GM11168 (cell line): ENCODE results near the gene STX16.
"Not testable (repeated sequence)": the region's sequence is repeated elsewhere in the genome, so short reads cannot be mapped to it uniquely, and the experiment has no call there.

Experiments
- in situ Hi-C: fragments of 300-500 bp; cut with MboI; formaldehyde crosslinking; loops from one replicate; pipeline ENCODE4 v1.12.0; 2022; ENCODE audit warnings: low sequenced_read_pairs; ENCODE audit not compliant: unreplicated experiment

Gene STX16

DNA sequence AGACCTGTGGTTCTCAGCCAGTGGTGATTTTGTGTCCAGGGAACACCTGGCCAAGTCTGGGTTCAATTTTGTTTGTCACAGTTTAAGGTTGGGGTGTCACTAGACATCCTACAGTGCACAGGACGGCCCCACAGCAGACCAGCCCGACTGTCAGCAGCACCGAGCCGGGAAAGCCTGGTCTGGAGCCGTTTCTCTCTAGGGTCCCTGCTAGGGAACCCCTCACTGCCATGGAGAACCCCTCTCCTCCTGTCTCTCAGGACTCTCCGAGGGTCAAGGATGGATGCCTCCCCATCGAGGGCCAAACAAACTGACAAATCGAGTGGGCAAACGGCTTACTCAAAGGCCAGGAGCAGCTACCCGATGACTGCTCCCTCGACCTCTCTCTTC, 15.8 kb upstream of the STX16 start:
- in situ Hi-C loops, result no loop called here

DNA sequence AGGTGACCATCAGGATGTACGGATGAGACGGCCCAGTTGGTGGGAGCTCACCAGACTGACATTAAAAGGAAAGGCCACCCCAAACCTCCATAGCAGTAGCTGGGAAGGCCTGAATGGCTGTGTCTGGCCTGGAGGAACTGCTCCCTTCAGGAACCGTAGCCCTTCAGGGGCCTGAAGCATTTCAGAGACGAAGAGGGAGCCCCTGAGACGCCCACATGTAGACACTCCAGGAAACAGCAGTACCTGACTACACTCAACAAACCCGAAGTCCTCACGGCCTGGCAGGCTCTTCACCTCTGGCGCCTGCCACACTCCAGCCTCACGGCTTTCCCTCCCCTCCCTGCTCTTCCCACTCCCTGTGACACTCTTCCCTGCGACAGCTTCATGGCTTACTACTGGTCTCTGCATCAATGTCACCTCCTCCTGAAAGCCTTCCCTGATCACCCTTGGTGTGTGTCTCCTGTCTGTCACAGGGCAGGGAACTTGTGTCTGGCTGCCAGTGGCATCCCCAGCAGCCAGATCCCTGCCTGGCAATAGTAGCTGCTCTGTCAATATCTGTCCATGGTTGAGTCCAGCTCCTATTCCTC, 14.6 kb upstream of the STX16 start:
- in situ Hi-C loops, result no loop called here

DNA sequence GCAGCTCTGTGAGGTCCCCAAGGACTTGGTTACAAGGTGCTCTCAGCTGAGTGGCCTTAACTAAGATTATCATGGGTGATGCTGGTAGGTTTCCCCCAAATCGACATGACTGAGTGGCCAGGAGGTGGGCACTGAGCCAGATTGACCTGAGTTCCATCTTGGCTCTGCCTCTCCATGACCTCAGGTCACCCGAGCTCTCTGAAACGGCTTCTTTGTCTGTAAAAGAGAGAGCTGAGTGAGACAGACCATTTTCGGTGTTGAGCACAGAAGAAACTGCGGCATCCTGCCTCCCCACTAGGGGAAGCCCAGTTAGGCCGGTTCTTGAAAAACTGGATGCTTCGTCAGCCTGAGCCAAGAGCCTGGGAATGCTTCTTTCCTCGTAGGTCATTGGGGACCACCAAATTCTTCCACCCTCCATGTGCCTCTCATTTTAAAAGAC, 14.1 kb upstream of the STX16 start:
- in situ Hi-C loops, result no loop called here

DNA sequence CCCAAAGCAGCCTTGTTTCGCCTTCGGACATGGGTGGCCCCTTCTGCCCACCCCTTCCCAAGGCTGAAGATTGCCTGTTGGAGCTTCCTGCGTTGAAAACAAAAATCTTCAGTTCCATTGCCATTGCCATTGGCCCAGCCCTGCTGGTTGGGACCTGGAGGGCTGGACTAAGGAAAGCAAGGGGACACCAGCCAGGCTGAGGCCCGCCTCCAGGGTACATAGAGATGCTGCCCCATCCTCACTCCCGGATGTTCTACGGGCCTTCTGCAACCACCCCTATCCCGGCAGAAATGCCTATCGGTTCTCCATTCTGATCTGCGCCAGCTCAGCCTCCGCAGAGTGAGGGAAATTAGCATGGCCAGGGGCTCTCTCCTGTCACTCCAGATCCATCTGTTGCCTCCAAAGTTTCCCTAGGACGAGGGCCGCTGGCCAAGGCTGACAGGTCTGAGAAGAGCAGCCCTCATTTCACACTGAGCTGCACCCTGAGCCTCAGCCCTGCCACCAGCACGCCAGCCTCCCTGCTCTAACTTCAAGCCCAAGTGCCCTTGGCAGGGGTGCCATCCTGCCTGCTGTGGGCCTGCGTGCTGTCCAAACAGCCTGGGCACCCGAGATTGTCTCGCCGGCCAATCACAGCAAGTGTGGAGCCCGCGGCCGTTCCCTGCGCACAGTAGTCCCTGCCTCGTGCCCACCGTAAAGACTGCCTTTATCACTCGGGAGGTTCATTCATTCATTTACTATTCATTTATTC, 13.4 kb upstream of the STX16 start:
- in situ Hi-C loops, result no loop called here

DNA sequence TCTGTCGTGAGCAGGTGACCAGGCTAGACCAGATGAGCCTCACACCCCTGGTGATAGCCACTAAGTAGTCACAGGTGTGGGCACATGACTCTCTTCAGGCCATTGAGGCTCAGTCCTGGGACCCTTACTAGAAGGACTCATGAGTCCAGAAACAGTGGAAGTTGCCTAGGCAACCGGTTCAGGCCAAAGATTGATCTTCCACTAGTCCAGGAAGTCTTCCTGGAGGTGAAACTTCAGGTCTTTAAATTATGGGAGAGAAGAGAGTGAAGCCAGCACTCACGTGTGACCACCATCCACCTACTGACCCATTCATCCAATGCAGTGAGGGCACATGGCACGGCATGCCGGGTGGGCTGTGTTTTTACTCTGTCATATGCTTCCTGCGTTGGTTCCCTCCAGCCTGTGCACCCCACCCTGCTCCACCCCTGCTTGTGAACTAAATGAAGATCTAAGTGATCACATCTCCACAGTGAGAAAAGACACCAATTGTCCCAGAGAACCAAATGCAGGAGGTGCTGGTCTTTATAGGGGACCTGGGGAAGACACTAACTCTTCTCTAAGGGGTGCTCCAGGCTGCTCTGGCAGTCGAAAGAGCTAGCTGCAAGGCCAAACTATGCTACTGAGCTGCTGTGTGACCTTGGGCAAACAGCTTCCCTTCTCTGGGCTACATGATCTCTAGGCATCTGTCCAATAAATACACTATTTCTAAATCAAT, 12.5 kb upstream of the STX16 start:
- in situ Hi-C loops, result no loop called here

DNA sequence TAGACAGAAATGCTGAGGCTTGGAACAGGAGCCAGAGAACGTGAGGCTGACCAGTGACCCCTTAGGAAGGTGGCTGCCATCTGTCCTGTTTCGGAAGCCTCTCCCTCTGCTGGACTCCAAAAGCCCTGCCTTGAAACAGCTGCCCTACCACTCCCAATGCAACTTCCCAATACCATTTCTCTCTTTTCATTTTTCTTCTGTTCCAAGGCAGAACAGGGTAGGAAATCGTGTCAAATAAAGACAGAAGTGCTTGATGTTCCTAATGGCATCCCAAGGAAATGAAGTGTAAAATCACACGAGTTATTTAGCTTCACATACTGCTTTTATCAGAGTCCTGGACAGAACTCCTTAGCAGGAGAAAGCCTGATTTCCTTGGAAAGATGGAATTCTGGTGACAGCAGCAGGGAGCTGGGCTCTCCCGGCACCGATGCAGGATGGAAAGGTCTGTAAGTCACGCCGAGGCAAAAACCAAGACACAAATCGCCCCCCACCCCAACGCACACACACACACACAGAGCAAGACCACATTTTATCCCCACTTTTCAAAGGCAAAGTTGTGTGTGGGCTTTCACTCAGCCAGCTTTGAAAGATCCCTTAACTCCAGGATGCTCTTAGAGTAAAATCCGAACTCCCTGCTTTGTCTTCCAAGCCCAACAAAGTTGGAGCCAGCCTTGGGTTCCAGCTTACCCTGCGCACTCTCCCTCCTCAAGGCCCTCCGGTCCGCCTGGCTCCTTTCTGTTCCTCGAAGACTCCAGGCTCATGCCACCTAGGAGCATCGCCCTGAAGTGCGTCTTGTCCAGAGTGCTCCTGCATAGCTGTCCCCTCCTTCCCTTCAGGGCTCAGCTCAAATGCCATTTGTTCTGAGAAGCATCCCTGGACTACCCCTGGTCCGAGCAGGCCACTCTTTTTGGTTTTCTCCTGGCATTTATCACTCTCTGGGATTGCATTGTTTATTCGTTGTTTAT, 11.6 kb upstream of the STX16 start:
- in situ Hi-C loops, result no loop called here

DNA sequence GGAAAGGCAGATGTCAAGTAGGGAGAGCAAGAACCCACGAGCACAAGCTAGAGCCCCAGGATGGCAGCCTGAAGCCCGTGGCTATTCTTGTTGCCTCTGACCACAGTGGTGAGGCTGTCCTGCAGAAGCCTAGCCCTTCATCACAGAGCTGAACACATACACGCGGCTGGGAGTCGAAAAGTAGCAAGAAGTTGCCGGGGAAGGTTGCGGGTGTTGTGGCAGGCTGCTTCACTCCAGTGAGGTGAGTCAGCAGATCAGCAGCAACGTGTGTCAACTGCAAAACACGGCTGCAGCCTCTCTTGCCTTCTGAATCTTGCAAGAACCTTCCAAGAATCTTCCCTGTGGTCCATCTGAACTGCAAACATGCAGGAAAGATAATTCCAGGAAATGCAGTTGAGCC, 10.6 kb upstream of the STX16 start:
- in situ Hi-C loops, result no loop called here

DNA sequence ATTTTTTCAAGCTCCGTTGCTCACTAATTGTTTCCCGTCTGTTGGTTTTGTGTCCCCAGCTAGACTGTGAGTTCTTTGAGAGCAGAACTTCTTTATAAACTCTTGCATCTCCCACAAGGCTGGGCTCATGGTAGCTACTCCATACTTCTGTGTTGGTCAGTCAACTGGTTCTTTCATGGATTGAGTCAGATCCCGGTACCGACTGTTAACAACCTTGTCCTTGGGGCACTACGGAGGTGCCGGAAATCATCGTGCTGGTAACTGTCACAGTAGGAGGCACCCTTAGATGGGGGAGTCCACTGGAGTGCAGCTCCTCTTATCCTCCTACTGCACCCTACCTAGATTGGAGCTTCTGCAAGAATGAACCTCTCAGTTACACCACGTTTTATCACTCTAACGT, 8.6 kb upstream of the STX16 start:
- in situ Hi-C loops, result no loop called here

DNA sequence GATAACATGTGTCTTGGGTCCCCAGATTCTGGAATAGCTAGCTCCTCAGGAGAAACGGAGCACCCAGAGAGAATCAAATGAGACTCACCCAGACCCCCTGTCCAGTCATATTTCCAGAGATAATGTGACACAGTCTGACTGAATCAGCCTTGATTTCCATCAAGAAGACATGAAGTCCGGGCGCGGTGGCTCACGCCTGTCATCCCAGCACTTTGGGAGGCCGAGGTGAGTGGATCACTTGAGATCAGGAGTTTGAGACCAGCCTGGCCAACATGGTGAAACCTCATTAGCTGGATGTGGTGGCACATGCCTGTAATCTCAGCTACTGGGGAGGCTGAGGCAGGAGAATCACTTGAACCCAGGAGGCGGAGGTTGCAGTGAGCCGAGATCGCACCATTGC, 8.2 kb upstream of the STX16 start:
- in situ Hi-C loops, result not testable (repeated sequence)

DNA sequence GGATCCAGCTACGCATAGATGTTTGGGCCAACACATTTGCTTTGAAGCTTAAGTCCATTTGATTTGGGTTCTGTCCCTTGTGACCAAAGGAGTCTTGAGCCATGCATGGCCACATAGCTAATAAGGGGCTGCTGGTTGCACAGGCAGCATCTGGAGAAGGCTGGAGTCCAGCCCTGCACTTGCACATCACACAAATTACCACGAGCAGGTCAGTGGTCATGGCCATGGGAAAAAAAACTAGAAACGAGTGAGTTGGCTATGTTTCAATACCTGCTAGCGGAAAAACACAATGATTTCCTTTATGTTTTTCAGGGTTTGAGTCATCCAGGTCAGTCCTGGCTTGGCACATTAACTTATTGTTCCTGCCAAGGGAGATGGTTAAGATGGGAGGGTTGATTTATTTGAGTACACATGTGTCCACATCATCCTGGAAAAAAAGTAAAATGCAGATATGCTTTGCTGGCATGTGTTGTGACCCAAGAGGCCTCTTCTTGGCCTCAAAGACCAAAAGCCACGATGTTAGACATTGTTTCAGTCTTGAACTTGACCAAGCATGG, 5.6 kb upstream of the STX16 start:
- in situ Hi-C loops, result no loop called here

DNA sequence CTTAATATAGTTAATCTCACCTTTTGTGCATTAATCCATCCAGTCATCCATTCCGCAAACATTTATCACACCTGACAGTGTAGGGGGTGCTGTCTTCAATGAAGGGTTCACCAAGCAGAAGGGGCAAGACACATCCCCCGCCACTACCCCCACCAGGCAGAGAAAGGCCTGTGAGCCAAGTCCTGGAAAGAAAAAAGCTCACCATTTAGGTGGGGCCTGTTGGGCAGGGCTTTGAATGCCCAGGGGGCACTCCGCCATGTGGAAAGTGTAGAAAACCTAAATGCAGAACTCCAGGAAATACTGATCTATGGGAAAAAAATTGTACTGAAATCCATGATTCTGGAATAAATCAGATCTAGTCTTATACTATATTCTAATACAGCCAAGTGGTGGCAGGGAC, 4.8 kb upstream of the STX16 start:
- in situ Hi-C loops, result no loop called here

DNA sequence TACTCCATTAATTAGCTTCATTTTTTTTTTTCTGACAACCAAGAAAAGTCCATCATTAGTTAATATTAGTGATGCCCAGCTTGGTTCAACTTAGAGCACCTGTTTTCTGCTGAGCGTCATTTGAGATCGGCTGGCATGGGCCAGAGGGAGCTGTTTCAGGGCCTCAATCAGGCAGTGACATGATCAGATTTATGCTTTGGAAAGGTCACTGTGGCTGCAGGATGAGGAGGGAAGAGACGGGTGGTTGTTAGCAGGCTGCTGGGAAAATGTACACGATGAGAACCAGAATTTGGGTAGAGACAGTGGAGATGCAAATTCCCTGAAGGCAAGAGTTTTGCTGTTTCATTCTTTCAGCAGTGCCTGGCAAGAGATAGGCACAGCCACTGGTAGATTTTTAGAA, 4.4 kb upstream of the STX16 start:
- in situ Hi-C loops, result no loop called here

DNA sequence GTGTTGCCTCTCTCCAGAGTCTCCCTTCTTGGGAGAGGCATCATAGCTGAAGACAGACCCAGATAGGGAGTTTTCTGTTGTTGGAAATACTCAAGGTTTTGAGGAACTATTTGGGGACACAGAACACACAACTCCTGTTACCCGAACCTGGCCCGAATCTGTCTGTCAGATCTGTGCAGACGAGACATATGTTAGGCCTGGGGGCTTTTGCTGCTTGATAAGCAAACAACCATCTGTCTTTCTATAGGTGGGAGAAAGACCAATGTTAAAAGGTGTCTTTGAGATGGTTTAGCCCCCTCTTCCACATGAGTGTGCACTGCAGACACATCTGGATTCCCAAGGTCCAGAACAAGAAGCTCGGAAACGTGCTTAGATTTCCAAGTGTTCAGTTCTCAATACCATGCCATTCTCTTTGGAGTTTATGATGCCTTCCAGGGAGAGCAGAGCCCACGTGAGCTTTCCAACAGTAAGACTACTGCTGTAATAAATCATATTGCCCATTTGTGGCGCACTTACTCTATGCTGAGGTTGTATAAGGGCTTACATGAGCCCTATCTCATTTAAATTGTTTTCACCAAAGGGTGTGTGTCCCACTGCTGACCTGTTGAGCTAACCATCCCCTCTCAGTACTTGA, 3.8 kb upstream of the STX16 start:
- in situ Hi-C loops, result no loop called here

DNA sequence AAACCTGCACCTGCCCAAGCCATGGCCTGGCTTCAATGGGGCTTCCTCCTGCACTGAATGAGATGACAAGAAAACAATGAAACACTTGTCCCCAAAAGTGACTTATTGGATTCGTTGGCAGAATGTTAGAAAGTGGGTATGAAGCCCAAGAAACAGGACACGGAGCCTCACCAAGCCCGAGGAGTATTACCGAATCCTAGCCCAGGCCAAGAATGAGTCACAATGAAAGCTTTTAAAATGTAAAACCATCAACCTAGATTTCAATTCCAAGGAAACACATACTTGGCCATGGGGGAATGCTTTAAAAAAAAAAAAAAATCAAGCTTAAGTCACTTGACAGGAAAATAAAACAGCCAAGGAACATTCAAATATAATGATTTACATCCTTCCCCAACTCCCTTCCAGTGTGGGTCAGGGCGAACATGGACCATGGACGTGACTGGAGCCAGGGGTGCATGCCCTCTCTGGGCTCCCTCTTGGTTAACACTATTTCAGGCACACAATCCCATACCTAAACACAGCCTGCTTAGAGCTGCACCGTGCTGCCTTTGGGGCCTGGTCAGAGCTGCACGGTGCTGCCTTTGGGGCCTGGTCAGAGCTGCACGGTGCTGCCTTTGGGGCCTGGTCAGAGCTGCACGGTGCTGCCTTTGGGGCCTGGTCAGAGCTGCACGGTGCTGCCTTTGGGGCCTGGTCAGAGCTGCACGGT, 3.1 kb upstream of the STX16 start:
- in situ Hi-C loops, result no loop called here

DNA sequence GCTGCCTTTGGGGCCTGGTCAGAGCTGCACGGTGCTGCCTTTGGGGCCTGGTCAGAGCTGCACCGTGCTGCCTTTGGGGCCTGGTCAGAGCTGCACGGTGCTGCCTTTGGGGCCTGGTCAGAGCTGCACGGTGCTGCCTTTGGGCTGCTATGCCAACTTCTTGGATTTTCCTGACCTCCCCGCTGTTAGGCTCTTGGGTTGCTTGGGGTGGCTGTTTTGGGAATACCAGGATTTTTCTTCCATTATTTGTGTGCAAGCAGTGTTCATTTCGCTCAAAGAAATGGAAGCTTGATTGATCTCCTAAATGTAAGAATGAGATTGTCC, 2.6 kb upstream of the STX16 start:
- in situ Hi-C loops, result not testable (repeated sequence)

DNA sequence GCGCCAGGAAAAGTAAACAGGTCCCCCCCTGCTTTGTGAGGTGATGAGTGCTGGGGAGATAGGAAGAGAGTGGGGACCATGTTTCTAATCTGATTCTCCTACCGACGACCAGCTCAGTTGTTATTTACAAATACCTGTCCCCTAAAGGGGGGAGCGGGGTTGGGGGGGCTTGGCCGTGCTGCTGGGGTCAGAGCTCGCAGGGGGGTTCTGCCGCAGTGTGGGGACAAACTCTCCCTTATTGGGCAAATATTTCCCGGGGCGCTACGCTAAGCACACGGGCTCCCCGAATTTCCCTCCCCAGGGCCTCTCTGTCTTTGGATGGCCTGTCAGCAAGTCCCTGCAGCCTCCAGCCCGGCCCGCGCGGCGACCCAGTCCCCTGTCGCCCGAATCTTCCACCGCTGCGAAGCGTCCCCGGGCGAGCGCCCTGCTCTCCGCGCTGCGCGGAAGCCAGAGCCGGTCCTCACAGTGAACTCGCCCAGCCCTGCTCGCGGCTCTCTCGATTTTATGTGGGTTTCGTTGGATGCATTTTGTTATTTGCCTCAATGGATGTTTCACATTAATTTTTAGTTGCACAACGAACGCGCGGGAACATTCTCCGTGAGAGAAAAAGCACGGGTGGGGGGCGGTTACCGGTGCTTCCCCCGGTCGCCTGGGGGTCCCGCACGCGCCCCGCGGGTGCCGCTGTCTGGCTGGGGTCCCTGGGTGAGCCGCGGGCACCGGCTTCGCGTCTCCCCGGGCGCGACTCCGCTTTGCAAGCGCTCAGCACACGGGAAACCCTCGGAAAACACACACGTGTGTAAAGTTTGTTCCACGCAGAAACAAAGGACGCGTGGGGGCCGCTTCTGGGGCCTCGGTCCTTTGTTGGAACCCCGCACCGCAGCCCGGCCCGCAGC, 1.5 kb upstream of the STX16 start:
- in situ Hi-C loops, result loop anchor here (25.0 kb wide), 1 partner anchor 412 kb away; the partner anchor contains the start of gene ANKRD60

DNA sequence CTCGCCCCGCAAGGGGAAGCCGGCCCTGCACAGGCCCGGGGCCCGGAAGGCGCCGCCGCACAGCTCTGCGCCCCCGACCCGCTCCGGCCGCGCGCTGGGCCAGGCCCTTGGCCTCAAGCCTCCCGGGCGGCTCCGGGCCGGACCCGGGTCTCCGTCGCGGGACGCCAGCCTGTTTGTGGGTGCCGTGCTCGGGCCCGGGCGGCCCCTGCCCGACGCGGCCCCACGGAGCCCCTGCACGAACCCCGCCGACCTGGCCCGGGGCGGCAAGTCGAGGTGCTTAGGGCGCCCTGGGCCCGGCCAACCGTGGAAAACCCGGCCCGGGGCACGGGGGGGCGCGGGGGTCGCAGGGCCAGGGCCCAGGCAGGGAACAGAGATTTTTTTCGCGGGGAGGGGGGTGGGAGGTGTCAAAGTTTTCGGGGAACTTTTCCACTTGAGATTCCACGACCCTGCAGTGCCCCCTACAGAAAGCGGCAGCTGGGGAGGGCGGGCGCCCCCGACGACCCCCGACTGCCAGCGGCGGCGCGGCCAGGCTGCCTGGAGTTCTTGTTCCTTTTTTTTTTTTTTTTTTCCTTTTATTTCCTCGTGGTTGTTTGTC, 805 bp upstream of the STX16 start:
- in situ Hi-C loops, result loop anchor here (25.0 kb wide), 1 partner anchor 413 kb away; the partner anchor contains the start of gene ANKRD60

DNA sequence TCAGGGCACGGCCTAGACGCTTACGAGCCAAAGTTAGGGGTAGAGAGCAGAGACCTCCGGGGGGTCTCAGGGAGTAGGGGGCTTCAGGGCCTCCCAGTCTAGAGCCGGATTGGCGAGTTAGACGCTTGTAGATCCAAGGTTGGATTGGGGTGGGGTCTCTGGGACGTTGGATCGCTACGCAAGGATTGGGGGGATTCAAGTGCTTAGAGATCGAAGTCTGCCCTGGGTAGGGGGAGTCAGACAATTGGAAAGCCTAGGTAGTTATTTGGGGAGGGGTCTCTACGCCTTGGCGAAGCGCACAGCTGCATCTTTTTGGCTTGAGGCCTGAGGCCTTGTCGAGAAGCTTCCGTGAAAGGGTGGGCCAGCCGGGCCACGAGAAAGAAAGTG, 469 bp downstream of the STX16 start:
- in situ Hi-C loops, result loop anchor here (25.0 kb wide), 1 partner anchor 414 kb away; the partner anchor contains the start of gene ANKRD60
